Measurements from ENCODE around the gene CD276.

DNA sequence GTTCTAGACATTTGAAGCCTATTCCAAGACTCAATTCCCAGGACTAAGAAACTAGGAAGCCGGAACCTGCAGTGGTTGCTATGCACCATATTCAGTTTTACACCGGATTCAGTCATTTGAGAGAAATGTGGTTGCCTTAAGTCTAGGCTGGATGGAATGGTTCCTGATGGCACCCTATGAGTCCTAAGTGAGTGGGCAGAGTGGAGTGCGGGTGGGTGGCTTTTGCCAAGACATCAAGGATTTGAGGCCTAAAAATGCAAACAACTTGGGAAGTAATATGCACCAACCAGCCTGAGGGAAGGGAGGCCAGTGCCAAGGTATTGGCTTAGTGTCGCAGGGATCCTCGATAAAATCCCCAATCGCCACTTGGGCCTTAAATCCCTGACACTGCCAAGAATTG is 4.2 kb upstream of the CD276 start:
- TF ChIP-seq, protein P1, sequence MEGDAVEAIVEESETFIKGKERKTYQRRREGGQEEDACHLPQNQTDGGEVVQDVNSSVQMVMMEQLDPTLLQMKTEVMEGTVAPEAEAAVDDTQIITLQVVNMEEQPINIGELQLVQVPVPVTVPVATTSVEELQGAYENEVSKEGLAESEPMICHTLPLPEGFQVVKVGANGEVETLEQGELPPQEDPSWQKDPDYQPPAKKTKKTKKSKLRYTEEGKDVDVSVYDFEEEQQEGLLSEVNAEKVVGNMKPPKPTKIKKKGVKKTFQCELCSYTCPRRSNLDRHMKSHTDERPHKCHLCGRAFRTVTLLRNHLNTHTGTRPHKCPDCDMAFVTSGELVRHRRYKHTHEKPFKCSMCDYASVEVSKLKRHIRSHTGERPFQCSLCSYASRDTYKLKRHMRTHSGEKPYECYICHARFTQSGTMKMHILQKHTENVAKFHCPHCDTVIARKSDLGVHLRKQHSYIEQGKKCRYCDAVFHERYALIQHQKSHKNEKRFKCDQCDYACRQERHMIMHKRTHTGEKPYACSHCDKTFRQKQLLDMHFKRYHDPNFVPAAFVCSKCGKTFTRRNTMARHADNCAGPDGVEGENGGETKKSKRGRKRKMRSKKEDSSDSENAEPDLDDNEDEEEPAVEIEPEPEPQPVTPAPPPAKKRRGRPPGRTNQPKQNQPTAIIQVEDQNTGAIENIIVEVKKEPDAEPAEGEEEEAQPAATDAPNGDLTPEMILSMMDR (IDR thresholded peaks at IDR 0.05): no peak
- no peak for TF ChIP-seq POLR2A (IDR thresholded peaks at IDR 0.05)
